ENCODE measurements around the gene USP11. TPM values are rescaled to one million over a fixed set of nuclear protein-coding genes. Genes with fewer than 3 reads are reported as not detected.

Gene USP11
- total and polyA plus RNA-seq, 2 of the 8 experiments (the other 6 are each of a cell fraction or from before 2014, with no cell fraction given), result 40.9 to 84.0 TPM

GRCh38 chrX:47206316-47206715 lies 26.5 kb upstream of the USP11 start:
- Histone ChIP-seq H3K9me3 (ENCODE audit: insufficient read depth in 2 of 2, low read depth in 1 of 2, low read length in 1 of 2) (no peaks in the 10 kb centered on the region), H3K9ac (replicated peaks in 1 of 4; ENCODE audit: extremely low read depth in 1 of 4, low read depth in 3 of 4, low read length in 3 of 4) (no peak overlapping the region), H3K23me2 (ENCODE audit: low read depth, low read length) (no peaks in the 10 kb centered on the region), H2AFZ (ENCODE audit: low read length) (no peak overlapping the region), H3K18ac (ENCODE audit: extremely low read depth, low read length) (no peak overlapping the region), H4K5ac (ENCODE audit: insufficient read length, low read depth, low read length) (no peak overlapping the region), H3K27ac (ENCODE audit: low read depth, low read length) (no peak overlapping the region), H4K20me1 (replicated peaks in 1 of 2; ENCODE audit: control insufficient read depth in 1 of 2, insufficient read depth in 2 of 2, low read length in 2 of 2) (peaks cover 0 to 17% of the 10 kb centered on the region in 2 experiments), H3K23ac (ENCODE audit: insufficient read length) (no peak overlapping the region), H3K4me1 (replicated peaks in 1 of 4; ENCODE audit: control insufficient read depth in 3 of 4, insufficient read depth in 4 of 4, low read length in 3 of 4) (no peaks in the 10 kb centered on the region), H2BK15ac (ENCODE audit: low read length) (no peak overlapping the region), H2BK120ac (replicated peaks; ENCODE audit: low read depth, low read length) (no peak overlapping the region), H3K27me3 (replicated peaks in 1 of 4; ENCODE audit: control insufficient read depth in 3 of 4, extremely low read depth in 1 of 4, insufficient read depth in 3 of 4, low read length in 3 of 4) (no peaks in the 10 kb centered on the region), H2BK12ac (ENCODE audit: low read depth, low read length) (no peak overlapping the region), H3K79me1 (ENCODE audit: low read depth, low read length) (no peaks in the 10 kb centered on the region; the same call in 1 of the 2 replicates), H4K91ac (replicated peaks; ENCODE audit: insufficient read length, low read length) (no peak overlapping the region), H3K4ac (replicated peaks; ENCODE audit: insufficient read length, low read depth, low read length) (no peak overlapping the region), H2BK20ac (ENCODE audit: low read length) (no peak overlapping the region), H2AK5ac (ENCODE audit: low read depth, low read length) (no peak overlapping the region), H3K36me3 (ENCODE audit: control insufficient read depth in 2 of 4, insufficient read depth in 4 of 4, low read length in 3 of 4) (peaks cover 48 to 96% (median 79%) of the 10 kb centered on the region in 4 experiments; a peak in 7 of 8 replicates), H3K56ac (replicated peaks; ENCODE audit: insufficient read length, low read depth, low read length) (no peak overlapping the region), H4K8ac (ENCODE audit: extremely low read depth, insufficient read depth, low read length) (no peak overlapping the region), H3K4me3 (ENCODE audit: extremely low read depth in 1 of 4, insufficient read depth in 2 of 4, low read depth in 3 of 4, low read length in 4 of 4) (no peak overlapping the region), H3K79me2 (ENCODE audit: control insufficient read depth in 1 of 2, insufficient read depth in 2 of 2, low read length in 2 of 2) (no peaks in the 10 kb centered on the region; a peak in 1 of 4 replicates), H3K14ac (ENCODE audit: insufficient read length) (no peak overlapping the region), H3K4me2 (ENCODE audit: insufficient read depth in 1 of 2, low read depth in 2 of 2, low read length in 2 of 2) (no peak overlapping the region), H2BK5ac (ENCODE audit: low read depth, low read length) (no peak overlapping the region)
- TF ChIP-seq GABPA (IDR thresholded peaks at IDR 0.05; ENCODE audit: borderline replicate concordance, insufficient read depth, low read length), result no peak
- no peak for TF ChIP-seq SP4 (IDR thresholded peaks at IDR 0.05; ENCODE audit: low read length)
- TF ChIP-seq FOSL1 (IDR thresholded peaks at IDR 0.05; ENCODE audit: insufficient read depth, low read depth, low read length), result no peak
- no peak for TF ChIP-seq EZH2 (IDR thresholded peaks at IDR 0.05; ENCODE audit: low read depth, low read length, severe bottlenecking)
- TF ChIP-seq RFX5 (IDR thresholded peaks at IDR 0.05; ENCODE audit: borderline replicate concordance, low read depth, low read length), result no peak
- no peak for FAIRE-seq
- no peak for DNase-seq (ENCODE audit: low read depth in 1 of 2, low spot score in 2 of 2)
- POLR2A ChIA-PET (ENCODE audit: partially characterized antibody), result interaction anchor here (1.2 to 6.7 kb wide), 4 partner anchors 11 to 23 kb away, joined by 3 to 63 read pairs (median 4); partner anchors contain the start of gene CDK16
- CTCF ChIA-PET (ENCODE audit: partially characterized antibody), result interaction anchor here (1.0 kb wide), 1 partner anchor 12 kb away, joined by 3 read pairs; the partner anchor contains the start of gene CDK16
- WGBS, 2 experiments (ENCODE audit: extremely low coverage in 1 of 2, insufficient coverage in 1 of 2, insufficient read length in 1 of 2, insufficient replicate concordance in 2 of 2, low coverage in 1 of 2, low lambda C conversion rate in 2 of 2, missing lambda C conversion rate in 1 of 2), result 67% methylated on average over 1 of the region's 3 CpGs; no CpG with 5 or more reads in 1 of the 2 experiments

All from H1 (cell line).